Measurements from ENCODE around the gene FNTB. TPM values are rescaled to one million over a fixed set of nuclear protein-coding genes. Genes with fewer than 3 reads are reported as not detected.
A peak's percentile ranks its signal among the peaks of the same experiment; 100 is the strongest.
"Not testable (repeated sequence)": the region's sequence is repeated elsewhere in the genome, so short reads cannot be mapped to it uniquely, and the experiment has no call there.

Gene FNTB
- total RNA-seq, 1 experiment from 2014 or later = 5.1 TPM

- Histone ChIP-seq H3K27me3 (no peaks in the 10 kb centered on the region), H3K36me3 (peaks cover 14% of the 10 kb centered on the region), H3K4me3 (no peak overlapping the region), H3K9me3 (no peaks in the 10 kb centered on the region)
- DNase-seq = no peak
Measured at GRCh38 chr14:65079768-65080167, 93.1 kb downstream of the FNTB start.

- DNase-seq = no peak
- Histone ChIP-seq H3K9me3 (no peaks in the 10 kb centered on the region), H3K4me3 (no peak overlapping the region), H3K27me3 (no peaks in the 10 kb centered on the region), H3K36me3 (peaks cover 19% of the 10 kb centered on the region)
Measured at GRCh38 chr14:65080960-65081747, 94.5 kb downstream of the FNTB start.

- no peaks in the 10 kb centered on the region for H3K9me3 ChIP-seq
- no peak for DNase-seq
- no peaks in the 10 kb centered on the region for H3K27me3 ChIP-seq
- no peak overlapping the region for H3K4me3 ChIP-seq
- H3K36me3 ChIP-seq = peaks cover 30% of the 10 kb centered on the region
Measured at GRCh38 chr14:65082930-65083329, 96.2 kb downstream of the FNTB start.

- no peak for DNase-seq
- H3K36me3 ChIP-seq = peaks cover 43% of the 10 kb centered on the region
- H3K4me3 ChIP-seq = no peak overlapping the region
- H3K27me3 ChIP-seq = no peaks in the 10 kb centered on the region
- H3K9me3 ChIP-seq = no peaks in the 10 kb centered on the region
Measured at GRCh38 chr14:65084554-65085505, 98.1 kb downstream of the FNTB start.

GRCh38 chr14:65086686-65087085 lies 100.0 kb downstream of the FNTB start:
- peaks cover 52% of the 10 kb centered on the region for H3K36me3 ChIP-seq
- not testable (repeated sequence) for H3K4me3 ChIP-seq, DNase-seq, H3K9me3 ChIP-seq, H3K27me3 ChIP-seq

- DNase-seq, H3K27me3 ChIP-seq, H3K9me3 ChIP-seq, H3K4me3 ChIP-seq: not testable (repeated sequence)
- H3K36me3 ChIP-seq = peaks cover 57% of the 10 kb centered on the region
Measured at GRCh38 chr14:65087835-65088234, 101.1 kb downstream of the FNTB start.

GRCh38 chr14:65092349-65092748 lies 105.7 kb downstream of the FNTB start:
- Histone ChIP-seq H3K27me3 (no peaks in the 10 kb centered on the region), H3K9me3 (no peaks in the 10 kb centered on the region), H3K4me3 (no peak overlapping the region), H3K36me3 (peaks cover 60% of the 10 kb centered on the region)
- DNase-seq = no peak

GRCh38 chr14:65095633-65096205 lies 109.0 kb downstream of the FNTB start:
- peaks cover 43% of the 10 kb centered on the region for H3K36me3 ChIP-seq
- H3K4me3 ChIP-seq = no peak overlapping the region
- peak; percentile 72 for DNase-seq
- no peaks in the 10 kb centered on the region for H3K27me3 ChIP-seq
- no peaks in the 10 kb centered on the region for H3K9me3 ChIP-seq

- no peaks in the 10 kb centered on the region for H3K27me3 ChIP-seq
- no peaks in the 10 kb centered on the region for H3K9me3 ChIP-seq
- no peak overlapping the region for H3K4me3 ChIP-seq
- H3K36me3 ChIP-seq = peaks cover 44% of the 10 kb centered on the region
- DNase-seq = no peak
Measured at GRCh38 chr14:65096323-65097089, 109.8 kb downstream of the FNTB start.

- H3K27me3 ChIP-seq = no peaks in the 10 kb centered on the region
- H3K4me3 ChIP-seq = no peak overlapping the region
- peaks cover 25% of the 10 kb centered on the region for H3K36me3 ChIP-seq
- DNase-seq = no peak
- no peaks in the 10 kb centered on the region for H3K9me3 ChIP-seq
Measured at GRCh38 chr14:65098586-65098985, 111.9 kb downstream of the FNTB start.

GRCh38 chr14:65100922-65101541 lies 114.3 kb downstream of the FNTB start:
- Histone ChIP-seq H3K9me3 (no peaks in the 10 kb centered on the region), H3K4me3 (peak overlapping the region; percentile 79), H3K36me3 (peaks cover 15% of the 10 kb centered on the region), H3K27me3 (no peaks in the 10 kb centered on the region)
- no peak for DNase-seq

GRCh38 chr14:65101631-65102440 lies 115.1 kb downstream of the FNTB start:
- no peak for DNase-seq

GRCh38 chr14:65102441-65103149 lies 115.9 kb downstream of the FNTB start, which contains the start of gene MAX:
MAX (minus strand) TSS chr14:65102517; CDS start chr14:65102339, 178 bp downstream.
- Histone ChIP-seq H3K27me3 (no peaks in the 10 kb centered on the region), H3K4me3 (peak within 1 kb of the TSS; percentile 79), H3K36me3 (peaks cover 13% of the 10 kb centered on the region), H3K9me3 (no peaks in the 10 kb centered on the region)
- DNase-seq = peak; percentile 96

More at GRCh38 chr14:65101631-65102440, 115.1 kb downstream of the FNTB start:
- H3K4me3 ChIP-seq = peak overlapping the region; percentile 79
- no peaks in the 10 kb centered on the region for H3K27me3 ChIP-seq
- H3K9me3 ChIP-seq = no peaks in the 10 kb centered on the region
- H3K36me3 ChIP-seq = peaks cover 15% of the 10 kb centered on the region

GRCh38 chr14:65103150-65103760 lies 116.6 kb downstream of the FNTB start:
- peak; percentile 13 for DNase-seq

More at GRCh38 chr14:65103150-65103760, 116.6 kb downstream of the FNTB start:
- Histone ChIP-seq H3K36me3 (peaks cover 8% of the 10 kb centered on the region), H3K4me3 (peak overlapping the region; percentile 79), H3K9me3 (no peaks in the 10 kb centered on the region), H3K27me3 (no peaks in the 10 kb centered on the region)

All from MG63 (cell line).